GM19324 (cell line): ENCODE measurements around the gene THY1.
"Not testable (repeated sequence)": the region's sequence is repeated elsewhere in the genome, so short reads cannot be mapped to it uniquely, and the experiment has no call there.

Experiments
- ATAC-seq: cut with Tn5 transposase; IDR thresholded peaks from one replicate; pipeline ENCODE4 v1.9.1; 2021; ENCODE audit warnings: mild to moderate bottlenecking, moderate library complexity; ENCODE audit not compliant: unreplicated experiment, low FRiP score

The THY1 gene

DNA sequence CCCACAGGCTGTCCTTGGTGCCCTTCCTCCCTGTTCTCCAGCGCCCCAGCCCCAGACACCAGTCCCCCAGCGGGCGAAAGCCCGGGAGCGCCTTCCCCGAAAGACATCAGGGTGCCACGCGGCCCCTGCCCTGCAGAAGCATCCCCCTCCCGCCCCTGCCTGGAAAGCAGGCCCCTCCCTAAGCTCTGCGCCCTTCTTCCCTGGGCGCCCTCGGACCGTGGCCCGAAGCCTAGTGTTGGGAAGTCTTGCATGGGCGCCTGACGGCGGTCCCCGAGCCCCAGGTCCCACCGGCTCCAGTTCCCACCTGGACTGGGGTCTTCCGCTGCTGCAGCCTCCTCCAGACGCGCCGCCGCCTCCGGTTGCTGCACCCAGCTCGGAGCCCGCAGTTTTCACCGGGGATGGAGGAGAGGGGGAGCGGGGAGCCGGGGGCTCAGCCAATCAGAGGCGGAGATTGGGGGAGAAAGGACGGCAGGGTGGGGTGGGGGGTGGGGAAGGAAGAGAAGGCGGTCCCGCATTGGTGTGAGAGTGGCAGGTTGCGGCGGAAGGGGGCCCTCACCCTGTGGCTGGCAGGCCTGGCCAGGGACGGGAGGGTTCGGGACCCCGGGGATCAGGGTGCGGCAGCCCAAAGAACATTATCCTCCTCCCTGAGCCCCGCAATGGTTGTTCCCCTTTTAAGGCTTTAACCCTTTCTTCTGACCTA, at the start of gene THY1:
Gene THY1 (minus strand): TSS at position 364 of the 700 bp plus-strand sequence. CDS start 2,267 bp downstream, outside the sequence.
- ATAC-seq, result no peak

DNA sequence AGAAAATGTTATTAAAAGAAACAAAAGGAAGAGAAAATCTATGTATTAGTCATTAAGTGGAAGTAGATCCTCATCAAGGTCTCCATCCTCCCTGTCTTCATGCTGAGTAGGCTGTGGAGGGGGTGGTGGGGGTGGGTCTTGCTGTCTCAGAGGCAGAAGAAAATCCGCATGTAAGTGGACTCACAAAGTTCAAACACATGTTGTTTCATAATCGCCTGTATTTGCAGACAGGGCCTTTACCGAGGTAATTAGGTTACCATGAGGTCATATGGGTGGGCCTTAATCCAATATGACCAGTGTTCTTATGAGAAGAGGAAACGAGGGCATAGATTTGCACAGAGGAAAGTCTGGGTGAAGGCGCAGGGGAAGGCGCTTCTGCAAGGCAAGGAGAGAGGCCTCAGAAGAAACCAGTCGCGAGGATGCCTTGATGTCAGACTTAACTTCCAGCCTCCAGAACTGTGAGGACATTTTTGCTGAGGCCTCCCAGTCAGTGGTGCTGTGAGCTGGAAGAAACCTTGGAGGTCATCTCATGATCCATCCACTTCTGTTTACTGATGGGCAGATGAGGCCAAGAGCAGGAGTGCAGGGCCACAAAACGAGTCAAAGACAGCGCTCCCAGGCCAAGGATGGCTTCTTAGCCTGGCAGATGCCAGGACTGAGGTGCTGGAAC, 49.3 kb upstream of the THY1 start:
- no peak for ATAC-seq

DNA sequence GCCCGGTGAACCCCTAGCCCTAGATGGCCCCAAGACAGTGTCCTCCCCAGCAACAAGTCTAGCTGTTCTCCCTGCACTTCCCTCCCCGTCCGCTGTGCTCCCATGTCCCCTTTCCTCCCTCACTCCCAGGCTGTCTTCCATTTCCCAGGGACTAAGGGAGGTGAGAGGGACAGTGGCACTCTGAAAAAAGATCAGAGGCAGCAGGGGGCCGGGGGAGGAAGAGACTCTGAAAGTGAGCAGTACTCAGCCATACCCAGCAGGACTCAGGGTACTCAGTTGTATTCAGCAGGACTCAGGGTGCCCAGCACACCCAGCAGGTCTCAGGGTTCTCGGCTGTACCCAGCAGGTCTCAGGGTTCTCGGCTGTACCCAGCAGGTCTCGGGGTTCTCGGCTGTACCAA, 48.4 kb upstream of the THY1 start:
- no peak for ATAC-seq

DNA sequence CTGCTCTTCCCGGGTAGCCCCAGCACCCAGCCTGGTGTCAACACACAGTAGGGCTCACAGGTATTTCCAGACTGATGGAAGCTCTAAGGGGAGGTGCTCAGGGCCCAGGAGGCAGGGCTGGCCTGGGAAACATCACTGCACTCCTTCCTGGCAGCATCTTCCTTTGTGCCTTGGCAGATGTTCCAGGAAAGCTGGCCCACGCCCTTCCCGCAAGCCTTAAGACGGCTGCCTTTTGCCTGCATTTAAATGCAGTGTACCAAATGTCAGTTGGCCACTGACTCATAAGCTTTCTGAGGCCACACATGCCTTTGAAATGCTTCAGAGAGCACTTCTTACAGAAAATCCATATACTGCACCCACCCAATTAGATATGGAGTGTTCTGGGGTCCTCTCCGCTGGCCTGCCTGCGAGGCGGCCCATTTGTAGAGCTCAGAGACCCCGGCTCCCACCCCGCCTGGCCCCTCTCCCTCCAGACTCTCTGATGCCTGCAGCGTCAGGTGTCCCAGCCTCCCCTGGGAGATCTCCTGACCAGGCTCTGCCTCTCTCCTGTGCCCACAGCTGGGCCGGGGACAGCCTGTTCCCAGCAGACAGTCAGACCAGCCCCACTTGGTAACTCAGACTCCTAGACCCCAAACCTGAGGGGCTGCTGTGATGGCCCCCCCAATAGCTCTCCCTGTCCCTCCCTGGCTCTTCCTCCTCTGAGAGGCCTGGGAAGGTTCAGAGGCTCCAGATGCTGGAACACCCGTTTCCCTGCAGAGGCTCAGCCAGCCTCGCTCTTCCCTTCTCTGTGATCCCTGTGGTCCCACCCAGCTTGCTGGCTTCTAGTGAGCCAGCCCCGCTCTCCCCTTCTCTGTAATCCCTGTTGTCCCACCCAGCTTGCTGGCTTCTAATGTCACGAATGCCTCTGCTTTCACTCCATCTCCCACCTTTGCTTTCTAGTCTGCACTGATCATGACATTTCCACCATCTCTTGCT, 47.6 kb upstream of the THY1 start:
- ATAC-seq, result no peak

DNA sequence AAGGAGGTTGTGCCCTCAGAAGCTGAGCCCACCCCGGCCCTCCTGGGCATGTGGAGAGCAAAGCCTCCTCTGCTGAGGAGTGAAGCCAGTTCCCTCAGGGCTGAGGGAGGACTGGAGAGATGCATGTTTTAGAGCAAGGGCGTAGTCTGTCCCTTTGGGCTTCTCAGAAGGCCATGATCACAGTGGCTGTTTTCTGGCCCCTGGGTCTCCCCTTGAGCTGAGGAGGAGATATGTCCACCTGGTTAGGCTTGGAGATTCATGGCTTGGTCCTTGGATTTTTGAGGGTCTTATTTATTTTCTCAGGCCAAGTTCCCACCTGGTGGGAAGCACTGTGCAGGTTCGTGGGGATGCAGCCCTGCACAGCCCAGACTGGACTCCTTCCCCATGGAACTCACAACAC, 46.5 kb upstream of the THY1 start:
- no peak for ATAC-seq

DNA sequence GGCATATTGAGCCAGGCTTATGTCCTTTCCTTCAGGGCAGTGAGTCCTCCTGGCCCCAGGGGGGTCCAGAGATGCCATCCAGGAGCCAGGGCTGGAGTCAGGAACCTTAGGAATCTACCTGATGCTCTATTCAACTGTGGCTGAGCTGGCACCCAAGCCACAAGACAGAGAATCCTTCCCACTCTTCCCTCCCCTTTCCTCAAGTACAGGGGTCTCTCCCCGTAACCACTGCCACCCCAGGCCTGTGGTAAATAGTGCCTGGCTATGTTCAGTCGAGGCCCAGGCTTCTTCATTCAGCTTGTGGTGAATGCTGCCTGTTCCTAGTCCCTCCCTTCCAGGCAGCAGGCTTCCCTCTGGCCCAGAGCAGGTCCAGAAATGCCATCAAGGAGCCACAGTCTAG, 45.5 kb upstream of the THY1 start:
- no peak for ATAC-seq

DNA sequence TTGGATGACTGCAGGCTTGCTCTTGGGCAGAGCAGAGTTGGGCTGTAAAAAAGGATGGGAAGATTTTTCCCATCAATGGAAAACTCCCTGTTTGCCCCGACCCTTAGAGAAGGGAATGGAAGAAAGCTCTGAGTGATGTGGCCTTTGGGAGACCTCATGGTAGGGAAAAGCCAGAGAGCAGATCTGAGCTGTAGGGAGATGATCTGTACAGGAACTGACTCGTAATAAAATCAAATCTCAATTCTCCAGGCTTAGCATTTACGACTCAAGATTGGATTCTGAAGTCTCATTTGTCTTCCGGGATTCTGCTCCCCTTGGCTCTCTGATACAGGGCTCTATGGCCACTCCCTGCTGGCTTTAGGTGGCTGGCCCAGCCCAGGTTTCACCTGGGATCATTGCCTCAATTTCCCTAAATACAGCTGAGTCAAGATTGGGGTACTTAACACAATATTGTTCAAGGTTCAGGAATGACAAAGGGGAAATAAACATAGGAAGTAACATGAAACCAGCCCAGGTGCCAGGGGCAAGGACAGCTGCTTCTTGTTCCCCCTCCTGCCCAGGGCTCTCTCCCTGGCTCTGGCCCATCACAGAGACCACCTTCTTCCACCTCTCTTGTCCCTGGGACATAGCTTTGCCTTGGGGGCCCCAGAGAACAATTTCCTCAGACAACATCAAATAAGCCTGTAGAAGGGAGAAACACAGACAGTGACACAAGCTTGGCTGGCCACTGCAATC, 38.4 kb upstream of the THY1 start:
- ATAC-seq, result no peak

DNA sequence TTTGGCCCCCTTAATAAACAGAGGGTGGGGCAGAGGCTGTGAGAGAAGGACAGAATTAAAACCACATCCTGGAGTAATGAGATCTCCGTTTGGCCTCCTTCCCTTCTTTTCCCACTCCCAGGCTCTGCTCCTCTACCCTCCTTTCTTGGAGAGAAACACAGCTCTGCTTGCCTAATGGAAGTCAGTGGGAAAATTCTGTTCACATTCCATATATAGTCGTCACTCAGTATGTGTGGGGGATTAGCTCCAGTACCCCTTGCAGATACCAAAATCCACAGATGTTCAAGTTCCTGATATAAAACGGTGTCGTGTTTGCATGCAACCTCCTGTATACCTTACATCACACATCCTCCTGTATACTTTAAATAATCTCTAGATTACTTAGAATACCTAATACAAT, 37.6 kb upstream of the THY1 start:
- no peak for ATAC-seq

DNA sequence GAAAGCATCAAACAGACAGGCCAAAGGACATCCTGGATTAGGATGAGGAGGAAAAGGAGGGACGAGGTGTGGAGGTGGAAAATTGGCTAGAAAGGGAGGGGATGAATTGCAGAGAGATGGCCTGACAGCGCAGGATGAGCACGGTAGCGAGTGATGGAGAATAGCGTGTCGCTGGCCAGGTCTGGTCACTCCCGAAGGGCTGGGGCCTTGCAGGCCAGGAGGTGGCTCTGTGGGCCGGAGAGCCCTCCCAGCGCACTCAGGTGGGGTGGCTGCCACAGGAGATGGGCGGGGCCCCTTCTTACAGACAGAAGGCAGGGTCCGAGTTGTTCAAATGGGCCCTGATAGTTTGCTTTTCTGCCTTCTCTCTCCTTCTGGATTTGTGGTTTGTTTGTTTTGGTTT, 37.1 kb upstream of the THY1 start:
- ATAC-seq, result no peak

DNA sequence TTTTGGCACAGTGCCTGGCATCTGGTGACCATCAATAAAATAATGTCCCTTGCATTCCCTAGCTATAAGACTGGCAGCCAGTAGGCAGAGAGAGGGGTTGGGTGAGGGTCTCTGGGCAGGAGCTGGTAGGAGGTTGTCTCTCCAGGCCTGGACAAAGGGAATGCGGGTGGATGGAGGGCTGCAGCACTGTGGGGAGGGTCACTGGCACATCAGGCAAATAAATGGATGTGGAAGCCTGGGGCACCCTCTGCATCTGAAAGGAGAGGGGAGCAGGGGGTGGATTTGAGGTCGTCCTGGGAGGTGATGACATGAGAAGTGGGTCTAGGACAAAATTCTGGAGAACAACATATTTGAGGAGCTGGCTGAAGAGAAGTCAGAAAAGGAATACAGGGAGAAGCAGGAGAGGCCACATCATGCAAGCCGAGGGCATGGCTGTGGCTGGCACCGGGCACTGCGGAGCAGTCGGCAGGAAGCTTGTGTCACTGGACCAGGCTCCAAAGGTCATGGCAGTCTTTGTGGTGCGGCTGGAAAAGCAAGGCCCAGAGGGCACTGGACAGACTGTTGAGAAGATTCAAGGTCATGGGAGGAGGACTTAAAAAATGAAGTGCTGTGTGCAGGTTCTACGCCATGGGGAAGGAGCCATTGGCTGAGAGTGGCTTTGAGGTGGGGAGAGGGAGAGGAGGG, 36.5 kb upstream of the THY1 start:
- no peak for ATAC-seq

DNA sequence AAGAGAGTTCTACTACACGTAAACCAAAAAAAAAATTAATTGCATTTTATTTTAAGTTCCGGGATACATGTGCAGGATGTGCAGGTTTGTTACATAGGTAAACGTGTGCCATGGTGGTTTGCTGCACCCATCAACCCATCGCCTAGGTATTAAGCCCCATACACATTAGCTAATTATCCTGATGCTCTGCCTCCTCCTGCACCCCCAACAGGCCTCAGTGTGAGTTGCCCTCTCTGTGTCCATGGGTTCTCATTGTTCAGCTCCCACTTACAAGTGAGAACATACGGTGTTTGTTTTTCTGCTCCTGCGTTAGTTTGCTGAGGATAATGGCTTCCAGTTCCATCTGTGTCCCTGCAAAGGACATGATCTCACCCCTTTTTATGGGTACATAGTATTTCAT, 32.7 kb upstream of the THY1 start:
- ATAC-seq, result not testable (repeated sequence)

DNA sequence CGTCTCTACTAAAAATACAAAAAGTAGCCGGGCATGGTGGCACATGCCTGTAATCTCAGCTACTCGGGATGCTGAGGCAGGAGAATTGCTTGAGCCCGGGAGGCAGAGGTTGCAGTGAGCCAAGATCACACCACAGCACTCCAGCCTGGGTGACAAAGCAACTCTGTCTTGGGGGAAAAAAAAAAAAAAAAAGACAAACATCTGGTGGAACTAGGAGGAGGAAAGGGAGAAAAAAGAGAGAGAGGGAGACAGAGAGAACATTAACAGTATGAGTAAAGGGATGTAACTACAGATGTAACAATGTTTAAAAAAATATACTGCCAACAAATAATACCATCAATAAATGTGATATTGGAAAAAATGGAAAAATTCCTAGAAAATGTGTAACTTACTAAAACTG, 32.3 kb upstream of the THY1 start:
- not testable (repeated sequence) for ATAC-seq

DNA sequence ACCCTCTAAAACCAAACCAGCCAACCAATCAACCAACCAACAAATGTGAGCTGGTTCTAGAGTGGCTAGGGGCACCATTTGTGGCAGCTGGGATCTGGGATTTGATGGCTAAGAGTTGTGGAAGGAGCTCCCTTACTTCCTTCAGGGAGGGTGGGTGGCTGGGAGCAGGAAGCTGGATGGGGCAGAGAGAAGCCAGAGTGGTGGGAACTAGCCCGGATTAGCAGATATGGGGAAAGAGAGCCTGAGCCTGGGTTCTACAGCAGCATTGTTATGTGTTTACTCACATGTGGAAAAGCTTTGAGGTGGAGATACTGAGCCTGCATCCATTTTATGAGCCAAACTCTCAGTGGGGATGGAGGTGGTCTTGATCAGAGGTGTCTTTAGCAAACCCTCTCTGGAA, 30.9 kb upstream of the THY1 start:
- no peak for ATAC-seq

DNA sequence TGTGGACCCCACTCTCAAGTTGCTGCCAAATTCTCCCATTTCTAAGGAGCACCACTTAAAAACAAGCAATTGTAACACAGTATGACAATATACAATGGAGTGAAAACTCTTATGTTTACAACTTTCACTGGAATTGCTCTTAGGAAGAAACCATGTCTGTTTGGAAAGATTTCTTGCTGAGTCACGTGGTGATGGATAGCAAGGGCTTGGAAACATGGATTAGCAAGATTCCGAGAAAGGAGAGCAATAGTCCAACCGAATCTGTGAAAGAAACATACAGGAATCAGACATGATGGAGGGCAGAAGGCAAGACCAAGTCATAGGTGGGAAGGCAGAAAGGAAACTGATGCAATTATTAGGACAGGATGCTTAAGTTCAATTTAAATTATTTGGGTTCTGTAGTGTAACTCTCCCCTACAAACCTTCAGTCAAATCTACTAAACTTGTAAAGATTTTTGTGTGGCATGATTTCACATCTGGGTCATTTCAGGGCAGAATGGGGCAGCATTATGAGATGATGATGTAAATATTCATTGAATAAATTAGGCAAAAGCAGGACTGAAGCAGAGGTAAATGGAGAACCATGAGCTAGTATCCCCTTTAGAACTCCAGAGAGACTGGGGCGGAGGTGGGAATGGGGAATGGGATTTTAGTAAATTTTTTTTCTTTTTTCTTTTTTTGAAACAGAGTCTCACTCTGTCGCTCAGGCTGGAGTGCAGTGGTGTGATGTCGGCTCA, 27.8 kb upstream of the THY1 start:
- no peak for ATAC-seq

DNA sequence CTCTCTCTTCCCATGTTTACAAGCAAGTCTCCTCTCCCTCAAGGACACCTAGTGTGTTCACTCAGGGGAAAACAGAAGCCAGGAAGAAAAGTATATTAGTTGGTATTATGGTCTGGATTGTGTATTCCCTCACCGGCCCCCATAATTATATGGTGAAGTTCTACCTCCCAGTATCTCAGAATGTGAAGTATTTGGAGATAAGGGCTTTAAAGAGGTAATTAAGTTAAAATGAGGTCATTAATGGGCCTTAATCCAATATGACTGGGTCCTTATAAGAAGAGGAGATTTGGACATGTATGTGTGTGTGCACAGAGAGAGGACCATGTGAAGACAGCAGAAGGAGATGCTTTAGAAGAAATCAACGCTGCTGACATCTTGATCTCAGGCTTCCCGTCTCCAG, 26.5 kb upstream of the THY1 start:
- no peak for ATAC-seq

DNA sequence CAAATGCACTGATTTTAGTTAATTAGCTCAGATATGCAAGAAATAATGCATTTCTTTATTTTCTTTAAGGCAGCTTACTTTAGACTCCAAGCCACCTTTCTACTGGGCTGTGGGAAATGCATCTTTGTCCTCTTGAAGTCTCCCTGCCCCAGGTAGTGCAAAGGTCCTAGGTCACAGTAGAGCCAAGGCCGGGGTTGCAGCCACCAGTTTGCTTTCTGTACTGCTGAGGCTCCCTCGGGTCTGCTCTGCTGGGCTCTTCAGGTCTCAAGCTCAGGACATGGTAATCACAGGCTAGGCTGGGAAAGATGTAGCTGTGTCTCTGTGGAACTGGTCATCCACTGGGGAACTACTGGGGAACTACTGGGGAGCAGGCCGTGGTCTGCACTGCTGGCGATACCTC, 25.4 kb upstream of the THY1 start:
- ATAC-seq, result no peak

DNA sequence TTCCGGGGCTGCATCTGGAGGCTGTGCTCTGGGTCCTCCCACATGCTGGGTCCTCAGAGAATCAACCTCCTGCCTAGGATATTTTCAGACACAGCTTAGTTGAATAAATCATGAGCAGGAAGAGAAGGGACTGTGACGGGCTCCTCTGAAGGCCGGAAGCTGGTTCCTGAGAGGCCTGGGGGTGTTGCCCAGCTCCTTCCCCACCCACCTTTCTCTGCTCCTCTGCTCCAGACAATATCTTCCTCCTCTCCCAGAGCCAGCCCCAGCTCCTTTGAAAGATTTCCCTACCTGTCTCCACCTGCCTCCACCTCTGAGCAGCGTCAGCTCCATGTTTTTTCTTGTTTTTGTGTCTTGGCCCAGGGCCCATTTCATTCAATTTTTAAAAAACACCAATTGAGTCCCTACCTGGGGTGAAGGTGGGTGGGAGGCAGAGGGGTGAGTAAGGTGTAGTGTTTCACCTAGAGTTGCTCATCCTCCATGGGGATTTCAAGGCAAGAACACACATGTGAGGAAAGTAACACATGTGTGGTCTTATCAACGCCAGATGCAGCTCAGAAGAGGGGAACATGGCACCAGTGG, 24.8 kb upstream of the THY1 start:
- ATAC-seq, result no peak

DNA sequence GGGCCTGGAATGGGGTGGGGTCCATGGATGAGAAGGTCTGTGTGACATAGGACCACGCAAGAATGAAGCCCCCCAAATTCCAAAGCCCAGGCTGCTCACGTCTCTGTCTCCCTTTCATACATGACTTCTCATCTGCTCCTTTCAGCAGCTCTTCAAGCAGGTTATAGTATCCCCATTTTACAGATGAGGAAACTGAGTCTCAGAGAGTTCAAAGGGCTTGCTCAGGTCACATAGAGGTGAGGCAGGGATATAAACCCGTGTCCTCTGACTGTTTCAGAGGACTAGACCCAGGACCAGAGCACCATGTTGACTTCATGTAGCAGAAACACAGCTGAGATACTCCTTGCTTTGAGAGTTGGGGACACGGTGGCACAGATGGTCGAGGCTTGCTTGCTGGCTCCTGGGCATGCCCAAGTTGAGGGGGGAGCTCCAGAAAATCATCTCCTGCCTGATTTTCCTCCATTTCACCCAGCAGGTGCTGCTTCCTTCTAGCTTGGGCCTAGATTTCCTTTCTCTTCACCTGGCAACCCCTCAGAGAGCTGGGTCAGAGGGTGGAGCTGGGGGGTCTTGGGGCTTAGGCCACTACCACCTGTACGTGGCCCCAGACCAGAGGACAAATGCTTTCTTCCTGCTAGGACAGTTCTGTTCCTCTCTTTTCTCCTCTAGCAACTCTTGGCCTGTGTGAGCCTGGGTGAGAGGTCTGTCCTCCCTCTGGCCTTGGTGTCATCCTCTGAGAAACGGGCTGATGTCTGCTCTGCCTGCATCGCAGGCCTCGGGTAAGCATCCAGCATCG, 24.1 kb upstream of the THY1 start:
- no peak for ATAC-seq
